ENCODE data around the gene RUFY1.

- TF ChIP-seq CTCF (IDR thresholded peaks at IDR 0.05; ENCODE audit: insufficient read depth, low read length) (no peak), POLR2AphosphoS5 (IDR thresholded peaks at IDR 0.05; ENCODE audit: low read depth) (no peak), GABPA (IDR thresholded peaks at IDR 0.05; ENCODE audit: low read depth) (no peak)
Observed at GRCh38 chr5:179553006-179553405, 2.7 kb downstream of the RUFY1 start.

Data from HL-60 (cell line).